H1 (cell line): ENCODE results near the gene ZNF213. TPM values are rescaled to one million over a fixed set of nuclear protein-coding genes. Genes with fewer than 3 reads are reported as not detected.

Experiments
- CTCF ChIA-PET: fragments of 300-600 bp; sonication (Branson Sonifier 250); formaldehyde crosslinking; loops from one replicate; lab custom pipeline; 2021; ENCODE audit not compliant: partially characterized antibody; lab: Charles Lee
- POLR2A ChIA-PET: fragments of 300-600 bp; sonication (Branson Sonifier 250); formaldehyde crosslinking; loops from one replicate; lab custom pipeline; 2021; ENCODE audit warnings: inconsistent platforms; ENCODE audit not compliant: partially characterized antibody; lab: Charles Lee
- DNase-seq, 2 experiments: peaks; one replicate each; pipeline versions ENCODE4 v3.0.0 to v3.0.0-alpha.2; 2010 to 2022; ENCODE audit warnings: low spot score in 2 of 2, low read depth in 1 of 2, mixed read lengths in 1 of 2
- FAIRE-seq: peaks from 2 replicates; lab custom pipeline; 2011; peaks lifted over from hg19 to GRCh38; lab: Jason Lieb, UNC
- H2AFZ ChIP-seq: 2 replicates; pipeline ENCODE4 v1.8.1; 2012; ENCODE audit warnings: low read length, inconsistent platforms
- H2AK5ac ChIP-seq: 2 replicates; pipeline ENCODE4 v1.6.1; 2013; ENCODE audit warnings: low read depth, low read length
- H2BK120ac ChIP-seq: replicated peaks from 2 replicates; pipeline ENCODE3; 2013; ENCODE audit warnings: low read depth, low read length, inconsistent platforms
- H2BK12ac ChIP-seq: 2 replicates; pipeline ENCODE4 v1.6.1; 2013; ENCODE audit warnings: low read depth, low read length
- H2BK15ac ChIP-seq: 2 replicates; pipeline ENCODE4 v1.6.1; 2013; ENCODE audit warnings: low read length
- H2BK20ac ChIP-seq: 2 replicates; pipeline ENCODE4 v1.6.1; 2013; ENCODE audit warnings: low read length
- H2BK5ac ChIP-seq: 2 replicates; pipeline ENCODE4 v1.6.1; 2013; ENCODE audit warnings: low read depth, low read length
- H3K14ac ChIP-seq: 2 replicates; pipeline ENCODE4 v1.6.1; 2013; ENCODE audit warnings: inconsistent platforms; ENCODE audit not compliant: insufficient read length
- H3K18ac ChIP-seq: 2 replicates; pipeline ENCODE4 v1.6.1; 2013; ENCODE audit warnings: low read length; ENCODE audit errors: extremely low read depth
- H3K23ac ChIP-seq: 2 replicates; pipeline ENCODE4 v1.6.1; 2013; ENCODE audit warnings: inconsistent platforms; ENCODE audit not compliant: insufficient read length
- H3K23me2 ChIP-seq: 2 replicates; pipeline ENCODE4 v1.6.1; 2013; ENCODE audit warnings: low read depth, low read length
- H3K27ac ChIP-seq: 2 replicates; pipeline ENCODE4 v1.6.1; 2011; ENCODE audit warnings: low read depth, low read length, inconsistent platforms
- H3K27me3 ChIP-seq, 4 experiments: replicated peaks in 1 of 4; 1 replicate in 1 of 4; 2 replicates in 3 of 4; pipeline versions ENCODE4 v1.6.1 to v1.8.1; 2011 to 2013; ENCODE audit warnings: low read length in 3 of 4, mild to moderate bottlenecking in 3 of 4, inconsistent platforms in 2 of 4, mixed read lengths in 2 of 4, moderate library complexity in 1 of 4; ENCODE audit not compliant: control insufficient read depth in 3 of 4, insufficient read depth in 3 of 4; ENCODE audit errors: extremely low read depth in 1 of 4
- H3K36me3 ChIP-seq, 4 experiments: 2 replicates each; pipeline versions ENCODE4 v1.6.1 to v1.8.1; 2011 to 2013; ENCODE audit warnings: mild to moderate bottlenecking in 4 of 4, low read length in 3 of 4, moderate library complexity in 2 of 4, control low read depth in 1 of 4, inconsistent platforms in 1 of 4; ENCODE audit not compliant: insufficient read depth in 4 of 4, control insufficient read depth in 2 of 4
- H3K4ac ChIP-seq: replicated peaks from 2 replicates; pipeline ENCODE3; 2013; ENCODE audit warnings: low read length, low read depth, mixed read lengths, inconsistent platforms; ENCODE audit not compliant: insufficient read length
- H3K4me1 ChIP-seq, 4 experiments: replicated peaks in 1 of 4; 1 replicate in 1 of 4; 2 replicates in 3 of 4; pipeline versions ENCODE4 v1.6.1 to v1.8.1; 2011 to 2013; ENCODE audit warnings: low read length in 3 of 4, inconsistent platforms in 2 of 4, mixed read lengths in 1 of 4; ENCODE audit not compliant: insufficient read depth in 4 of 4, control insufficient read depth in 3 of 4
- H3K4me2 ChIP-seq, 2 experiments: 2 replicates each; pipeline versions ENCODE4 v1.6.1 to v1.8.1; 2011 to 2013; ENCODE audit warnings: low read depth in 2 of 2, low read length in 2 of 2, control low read depth in 1 of 2, inconsistent platforms in 1 of 2, mild to moderate bottlenecking in 1 of 2; ENCODE audit not compliant: insufficient read depth in 1 of 2
- H3K4me3 ChIP-seq, 4 experiments: fragments of 200-600, 300-600 bp in 1 of 4; sonication (generic), shearing (Covaris generic), sonication (Bioruptor Twin) in 1 of 4; 2 replicates each; pipeline versions ENCODE4 v1.5.1 to v1.8.1; 2011 to 2016; ENCODE audit warnings: low read length in 4 of 4, low read depth in 3 of 4, control low read depth in 2 of 4, inconsistent platforms in 2 of 4, mild to moderate bottlenecking in 2 of 4, mixed read lengths in 1 of 4, moderate library complexity in 1 of 4; ENCODE audit not compliant: insufficient read depth in 2 of 4; ENCODE audit errors: extremely low read depth in 1 of 4
- H3K56ac ChIP-seq: replicated peaks from 2 replicates; pipeline ENCODE3; 2013; ENCODE audit warnings: low read depth, mild to moderate bottlenecking, mixed read lengths, low read length, inconsistent platforms; ENCODE audit not compliant: insufficient read length
- H3K79me1 ChIP-seq: 2 replicates; pipeline ENCODE4 v1.6.1; 2013; ENCODE audit warnings: low read depth, low read length, control low read depth
- H3K79me2 ChIP-seq, 2 experiments: 2 replicates each; pipeline versions ENCODE4 v1.6.1 to v1.8.1; 2012 to 2013; ENCODE audit warnings: low read length in 2 of 2, mild to moderate bottlenecking in 2 of 2, inconsistent platforms in 1 of 2; ENCODE audit not compliant: insufficient read depth in 2 of 2, control insufficient read depth in 1 of 2
- H3K9ac ChIP-seq, 4 experiments: replicated peaks in 1 of 4; 1 replicate in 1 of 4; 2 replicates in 3 of 4; pipeline versions ENCODE4 v1.6.1 to v1.8.1; 2011 to 2013; ENCODE audit warnings: low read depth in 3 of 4, low read length in 3 of 4, control low read depth in 2 of 4, mild to moderate bottlenecking in 2 of 4, moderate library complexity in 2 of 4, inconsistent platforms in 1 of 4; ENCODE audit errors: extremely low read depth in 1 of 4
- H3K9me3 ChIP-seq, 2 experiments: 2 replicates each; pipeline versions ENCODE4 v1.6.1 to v1.8.1; 2012 to 2013; ENCODE audit warnings: mild to moderate bottlenecking in 2 of 2, moderate library complexity in 2 of 2, control low read depth in 1 of 2, inconsistent platforms in 1 of 2, low read depth in 1 of 2, low read length in 1 of 2, mixed read lengths in 1 of 2; ENCODE audit not compliant: insufficient read depth in 2 of 2
- H4K20me1 ChIP-seq, 2 experiments: replicated peaks in 1 of 2; 2 replicates each; pipeline versions ENCODE3 to v1.8.1; 2011 to 2013; ENCODE audit warnings: inconsistent platforms in 2 of 2, low read length in 2 of 2, mild to moderate bottlenecking in 1 of 2; ENCODE audit not compliant: insufficient read depth in 2 of 2, control insufficient read depth in 1 of 2
- H4K5ac ChIP-seq: 2 replicates; pipeline ENCODE4 v1.6.1; 2013; ENCODE audit warnings: low read length, low read depth, mixed read lengths, inconsistent platforms; ENCODE audit not compliant: insufficient read length
- H4K8ac ChIP-seq: 2 replicates; pipeline ENCODE4 v1.8.0; 2013; ENCODE audit warnings: mild to moderate bottlenecking, moderate library complexity, low read length, inconsistent platforms; ENCODE audit not compliant: insufficient read depth; ENCODE audit errors: extremely low read depth
- H4K91ac ChIP-seq: replicated peaks from 2 replicates; pipeline ENCODE3; 2013; ENCODE audit warnings: low read length, mixed read lengths, inconsistent platforms; ENCODE audit not compliant: insufficient read length
- ASH2L ChIP-seq: fragments of 200-600, 300-600 bp; sonication (generic); IDR thresholded peaks from one replicate; pipeline ENCODE4 v1.7.1; 2017; ENCODE audit warnings: low read length
- KDM5A ChIP-seq: fragments of 200-600 bp; IDR thresholded peaks from 2 replicates; pipeline ENCODE4 v1.7.1; 2012; ENCODE audit warnings: mild to moderate bottlenecking, low read length, inconsistent platforms, mixed read lengths
- RBBP5 ChIP-seq: IDR thresholded peaks from 2 replicates; pipeline ENCODE4 v1.7.1; 2012; ENCODE audit warnings: low read depth, mild to moderate bottlenecking, inconsistent platforms, low read length, moderate library complexity, borderline replicate concordance
- SIN3A ChIP-seq, 2 experiments: IDR thresholded peaks in 1 of 2; conservative IDR thresholded peaks in 1 of 2; 2 replicates each; pipeline ENCODE4 v1.6.1; 2011 to 2012; ENCODE audit warnings: low read length in 2 of 2, improper control_type of control experiment in 1 of 2, low read depth in 1 of 2, mild to moderate bottlenecking in 1 of 2
- SIX5 ChIP-seq: IDR thresholded peaks from 2 replicates; pipeline ENCODE4 v1.6.1; 2011; ENCODE audit warnings: mild to moderate bottlenecking, low read depth, low read length
- WGBS, 2 experiments: shearing (Covaris generic) in 1 of 2; methylation state at CpG; one replicate each; pipeline versions ENCODE4 v1.1.6 to v1.1.7; 2013 to 2015; ENCODE audit warnings: low lambda C conversion rate in 2 of 2, mixed read lengths in 2 of 2, inconsistent platforms in 1 of 2, low coverage in 1 of 2, missing lambda C conversion rate in 1 of 2; ENCODE audit not compliant: insufficient replicate concordance in 2 of 2, insufficient coverage in 1 of 2, insufficient read length in 1 of 2; ENCODE audit errors: extremely low coverage in 1 of 2, missing lambda C conversion rate in 1 of 2; 5-methylcytosine and 5-hydroxymethylcytosine counted together
- polyA plus RNA-seq, 7 experiments: library from polyadenylated mRNA; depleted of rRNA in 3 of 7; stranded (reverse) in 5 of 7; unstranded in 2 of 7; fragments of >200 nt in 5 of 7; fragments of 200-250 nt in 2 of 7; gene quantifications; 1 replicate in 5 of 7; 2 replicates in 1 of 7; 4 replicates in 1 of 7; pipeline versions ENCODE4 v1.2.1 to v1.2.3, GENCODE V29; 2011 to 2013; ENCODE audit warnings: missing spikeins in 2 of 7, mixed read lengths in 2 of 7
- total RNA-seq: library from RNA; stranded (reverse); fragmentation: NEBNext Ultra II Directional; extraction: Animal tissue kit (Norgen Biotek cat#: 25700); gene quantifications from 2 replicates; pipeline ENCODE4 v1.2.1, GENCODE V29; 2021

Gene ZNF213
- total and polyA plus RNA-seq, 2 of the 8 experiments (the other 6 are each of a cell fraction or from before 2014, with no cell fraction given) = 1.6 to 6.9 TPM

GRCh38 chr16:3147757-3148104 lies 12.9 kb downstream of the ZNF213 start:
- H3K14ac ChIP-seq = no peak overlapping the region
- WGBS, 2 experiments = 83% methylated on average over 5 of the region's 5 CpGs; no CpG with 5 or more reads in 1 of the 2 experiments
- H3K4me3 ChIP-seq = no peak overlapping the region
- H4K20me1 ChIP-seq = peaks cover 0 to 2% of the 10 kb centered on the region in 2 experiments
- TF ChIP-seq RBBP5 = no peak
- TF ChIP-seq KDM5A = no peak
- no peak for TF ChIP-seq ASH2L
- TF ChIP-seq SIX5 = no peak
- no peak for TF ChIP-seq SIN3A (conservative IDR thresholded peaks at IDR 0.05 in 1 of 2, IDR thresholded peaks at IDR 0.05 in 1 of 2; ENCODE audit: low read depth in 1 of 2, low read length in 2 of 2)
- no peak overlapping the region for H3K56ac ChIP-seq
- H3K27me3 ChIP-seq = peaks cover 0 to 18% (median 12%) of the 10 kb centered on the region in 4 experiments; a peak in 5 of 7 replicates
- no peaks in the 10 kb centered on the region for H3K79me1 ChIP-seq
- H2BK12ac ChIP-seq = no peak overlapping the region
- H4K5ac ChIP-seq = no peak overlapping the region
- no peak overlapping the region for H2BK20ac ChIP-seq
- no peak overlapping the region for H2BK120ac ChIP-seq
- H3K9ac ChIP-seq = no peak overlapping the region
- H3K79me2 ChIP-seq = no peaks in the 10 kb centered on the region
- no peak overlapping the region for H3K18ac ChIP-seq
- no peak overlapping the region for H2BK15ac ChIP-seq
- H3K27ac ChIP-seq = no peak overlapping the region
- no peak overlapping the region for H4K8ac ChIP-seq
- H4K91ac ChIP-seq = no peak overlapping the region
- no peak overlapping the region for H3K4ac ChIP-seq
- DNase-seq = no peak
- H3K36me3 ChIP-seq = no peaks in the 10 kb centered on the region
- no peak for FAIRE-seq
- peaks cover 0 to 5% (median 3%) of the 10 kb centered on the region in 4 experiments; a peak in 4 of 7 replicates for H3K4me1 ChIP-seq
- H3K9me3 ChIP-seq = no peaks in the 10 kb centered on the region
- H3K4me2 ChIP-seq = no peak overlapping the region
- no peak overlapping the region for H3K23ac ChIP-seq
- ChIA-PET POLR2A (interaction anchor here (0.9 to 8.6 kb wide), 9 partner anchors 9 to 128 kb away, joined by 3 to 69 read pairs (median 5); partner anchors contain the start of genes TNFRSF12A, ZNF213 and ZSCAN10), CTCF (interaction anchor here (0.7 to 10.9 kb wide), 9 partner anchors 8 to 116 kb away, joined by 3 to 174 read pairs (median 5); partner anchors contain the start of genes ZNF205 and ZNF213)
- no peak overlapping the region for H2BK5ac ChIP-seq
- peaks cover 12% of the 10 kb centered on the region; the same call in 1 of the 2 replicates for H3K23me2 ChIP-seq
- H2AK5ac ChIP-seq = no peak overlapping the region
- H2AFZ ChIP-seq = no peak overlapping the region
